Right hindlimb (tissue), 1 donor: Measurements from ENCODE around the gene FGD2.

Experiments
- DNase-seq: peaks from one replicate; pipeline ENCODE4 v3.0.0-alpha.2; 2018

FGD2 gene

GRCh38 chr6:37005061-37005810, at the start of gene FGD2:
Gene FGD2, plus strand, starts transcription at chr6:37005655. Its CDS starts 163 bp downstream, at chr6:37005818.
- DNase-seq: no peak

- no peak for DNase-seq
These were observed 49.6 kb upstream of the FGD2 start for GRCh38 chr6:36955671-36956445.

- no peak for DNase-seq
These were observed 49.0 kb upstream of the FGD2 start for GRCh38 chr6:36956446-36956820.

- DNase-seq: no peak
These were observed 47.6 kb upstream of the FGD2 start for GRCh38 chr6:36957773-36958271.

GRCh38 chr6:36958775-36959554, 46.5 kb upstream of the FGD2 start:
- DNase-seq: no peak

- DNase-seq: no peak
These were observed 45.8 kb upstream of the FGD2 start for GRCh38 chr6:36959555-36960250.

- no peak for DNase-seq
These were observed 43.7 kb upstream of the FGD2 start for GRCh38 chr6:36961441-36962435.

GRCh38 chr6:36962874-36963273, 42.6 kb upstream of the FGD2 start:
- peak; percentile 57 for DNase-seq

- DNase-seq: no peak
These were observed 41.8 kb upstream of the FGD2 start for GRCh38 chr6:36963451-36964290.

GRCh38 chr6:36964349-36964748, 41.1 kb upstream of the FGD2 start:
- no peak for DNase-seq

- no peak for DNase-seq
These were observed 40.5 kb upstream of the FGD2 start for GRCh38 chr6:36964908-36965307.

GRCh38 chr6:36967301-36967700, 38.2 kb upstream of the FGD2 start:
- DNase-seq: no peak

- no peak for DNase-seq
These were observed 37.7 kb upstream of the FGD2 start for GRCh38 chr6:36967757-36968156.

- no peak for DNase-seq
These were observed 37.0 kb upstream of the FGD2 start for GRCh38 chr6:36968266-36968977.

GRCh38 chr6:36969240-36969691, 36.2 kb upstream of the FGD2 start:
- no peak for DNase-seq

GRCh38 chr6:36969988-36970891, 35.2 kb upstream of the FGD2 start:
- no peak for DNase-seq

- no peak for DNase-seq
These were observed 34.3 kb upstream of the FGD2 start for GRCh38 chr6:36970892-36971842.
